ENCODE data around the gene RFFL. TPM values are rescaled to one million over a fixed set of nuclear protein-coding genes. Genes with fewer than 3 reads are reported as not detected.
A peak's percentile ranks its signal among the peaks of the same experiment; 100 is the strongest.
"Not testable (repeated sequence)": the region's sequence is repeated elsewhere in the genome, so short reads cannot be mapped to it uniquely, and the experiment has no call there.

Gene RFFL
- total RNA-seq, 1 donor from 2014 or later: 6.0 TPM

DNA sequence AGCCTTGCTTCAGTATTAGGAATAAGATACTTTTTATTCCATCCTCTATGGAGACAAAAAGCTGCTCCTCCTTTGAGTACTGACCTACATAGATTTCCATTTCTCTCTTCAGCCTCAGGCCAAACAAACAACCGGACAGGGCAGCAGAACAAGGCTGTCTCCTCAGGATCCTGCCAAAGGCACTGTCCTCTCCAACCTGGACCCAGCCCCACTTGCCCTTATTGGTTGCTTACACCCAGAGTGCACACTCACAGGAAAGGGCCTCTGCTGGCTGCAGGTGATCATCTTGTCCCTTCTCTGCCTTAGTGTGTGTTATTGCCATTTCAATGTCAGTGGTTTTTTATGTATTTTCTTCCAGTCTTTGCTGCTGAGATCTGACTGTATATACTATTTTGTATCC, 56.5 kb downstream of the RFFL start:
- DNase-seq (ENCODE audit: low read depth in 2 of 2): no peak

DNA sequence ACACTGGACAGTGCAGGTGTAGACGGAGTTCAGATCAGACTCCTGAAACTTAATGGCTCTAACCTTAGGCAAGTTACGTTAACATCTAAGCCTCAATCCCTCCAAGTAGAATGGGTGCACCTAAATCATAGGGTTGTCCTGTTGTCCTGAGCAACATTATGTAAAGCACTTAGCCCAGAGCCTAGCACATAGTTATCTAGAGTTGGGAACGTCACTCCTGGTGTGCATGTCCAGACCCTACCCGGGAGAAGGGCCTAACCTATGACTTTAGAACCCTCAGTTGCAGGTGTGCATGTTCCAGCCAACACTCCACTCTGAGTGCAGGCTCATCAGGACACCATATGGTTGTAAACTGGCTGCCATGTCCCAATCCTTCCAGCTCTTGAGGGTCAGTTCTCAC, 57.2 kb downstream of the RFFL start:
- DNase-seq (ENCODE audit: low read depth in 2 of 2): no peak

DNA sequence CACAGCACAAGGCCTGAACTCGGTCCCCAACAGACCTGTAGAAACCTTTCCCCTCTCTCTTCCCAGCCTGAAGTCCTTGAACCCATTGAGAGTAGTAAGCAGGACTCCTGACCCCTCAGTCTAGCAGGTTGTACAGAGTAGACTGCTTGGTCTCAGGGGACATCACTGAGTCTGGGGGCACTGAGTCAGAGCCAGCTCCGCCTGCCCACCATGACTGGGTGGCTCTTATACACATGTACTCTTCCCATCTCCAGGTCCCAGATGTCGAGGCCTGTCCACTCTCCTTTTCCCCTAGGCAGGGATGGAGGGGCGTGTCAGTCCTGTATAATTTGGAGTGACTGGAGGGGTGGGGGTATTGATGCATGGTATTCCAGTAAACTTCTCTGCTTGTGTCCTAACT, 59.7 kb downstream of the RFFL start:
- no peak for DNase-seq (ENCODE audit: low read depth in 2 of 2)

DNA sequence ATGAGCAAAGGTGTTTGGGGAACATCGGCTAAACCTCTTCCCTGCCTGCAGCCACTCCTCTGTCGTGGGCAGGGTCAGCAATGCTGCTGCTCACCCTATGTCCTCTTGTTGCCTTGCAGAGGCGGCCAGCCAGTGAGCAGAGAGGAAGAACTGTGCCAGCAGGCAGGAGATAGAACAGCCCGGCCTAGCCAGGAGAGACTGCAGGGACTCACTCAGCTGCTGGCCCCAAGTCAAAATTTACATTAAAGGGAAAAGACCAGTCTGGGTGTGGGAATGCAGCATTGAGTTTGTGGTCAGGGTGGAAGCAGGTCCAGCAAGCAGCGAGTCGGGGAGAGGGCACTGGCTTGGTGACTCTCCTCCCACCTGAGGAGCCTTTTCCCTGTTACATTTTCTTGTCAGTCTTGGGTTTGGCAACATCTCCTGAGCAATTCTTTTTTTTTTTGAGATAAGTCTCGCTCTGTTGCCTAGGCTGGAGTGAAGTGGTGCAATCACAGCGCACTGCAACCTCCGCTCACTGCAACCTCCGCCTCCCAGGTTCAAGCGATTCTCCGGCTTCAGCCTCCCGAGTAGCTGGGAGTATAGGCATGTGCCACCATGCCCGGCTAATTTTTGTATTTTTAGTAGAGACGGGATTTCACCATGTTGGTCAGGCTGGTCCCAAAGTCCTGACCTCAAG, 60.5 kb downstream of the RFFL start:
- no peak for DNase-seq (ENCODE audit: low read depth in 2 of 2)

DNA sequence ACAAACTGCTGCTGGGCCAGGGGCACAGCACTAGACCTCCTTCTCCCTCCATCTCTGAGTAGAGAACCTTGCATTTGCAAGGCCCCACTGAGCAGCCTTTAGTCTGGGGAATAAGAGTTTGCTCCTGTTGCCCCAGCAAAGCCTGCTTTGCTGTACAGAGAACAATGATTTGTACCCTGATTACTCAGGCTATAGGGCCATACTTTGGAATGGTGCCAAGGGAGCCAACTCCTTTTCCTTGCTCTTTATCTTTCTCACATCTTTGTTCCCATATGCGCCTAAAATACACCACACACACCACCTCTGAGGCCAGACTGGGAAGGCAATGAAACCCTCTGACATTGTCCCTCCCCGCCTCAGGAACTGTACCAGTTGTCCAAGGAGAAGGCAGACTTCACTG, 62.0 kb downstream of the RFFL start:
- peak in 1 of 2 donors; percentile 36 for DNase-seq (ENCODE audit: low read depth in 2 of 2)

DNA sequence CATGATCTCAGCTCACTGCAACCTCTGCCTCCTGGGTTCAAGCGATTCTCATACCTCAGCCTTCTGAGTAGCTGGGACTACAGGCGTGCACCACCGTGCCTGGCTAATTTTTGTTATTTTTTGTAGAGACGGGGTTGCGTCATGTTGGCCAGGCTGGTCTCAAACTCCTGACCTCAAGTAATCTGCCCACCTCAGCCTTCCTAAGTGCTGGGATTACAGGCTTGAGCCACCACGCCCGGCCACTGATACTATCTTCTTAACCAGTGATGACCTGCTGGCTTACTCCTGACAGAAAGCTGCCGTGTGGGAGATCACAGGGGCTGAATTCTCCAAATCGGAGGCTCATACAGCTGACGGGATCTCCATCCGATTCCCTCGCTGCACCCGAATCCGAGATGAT, 62.5 kb downstream of the RFFL start:
- not testable (repeated sequence) for DNase-seq (ENCODE audit: low read depth in 2 of 2)

DNA sequence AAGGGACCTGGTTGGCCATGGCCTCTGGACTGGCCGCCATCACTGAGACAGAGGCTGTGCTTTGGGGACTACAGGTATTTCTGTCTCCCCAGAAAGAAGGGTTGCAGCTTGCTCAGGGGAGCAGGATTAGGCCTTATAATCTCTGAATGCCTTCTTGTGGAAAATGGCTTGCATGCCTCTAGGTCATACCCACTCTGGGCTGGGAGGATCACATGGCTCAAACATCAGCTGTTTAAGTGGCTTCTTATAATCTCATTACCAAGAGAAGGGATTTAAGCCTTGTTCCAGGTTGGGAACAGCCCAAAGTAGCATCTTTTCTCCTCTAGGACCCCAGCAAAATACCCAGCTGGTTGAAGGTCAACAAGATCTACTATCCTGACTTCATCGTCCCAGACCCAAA, 64.1 kb downstream of the RFFL start:
- no peak for DNase-seq (ENCODE audit: low read depth in 2 of 2)

DNA sequence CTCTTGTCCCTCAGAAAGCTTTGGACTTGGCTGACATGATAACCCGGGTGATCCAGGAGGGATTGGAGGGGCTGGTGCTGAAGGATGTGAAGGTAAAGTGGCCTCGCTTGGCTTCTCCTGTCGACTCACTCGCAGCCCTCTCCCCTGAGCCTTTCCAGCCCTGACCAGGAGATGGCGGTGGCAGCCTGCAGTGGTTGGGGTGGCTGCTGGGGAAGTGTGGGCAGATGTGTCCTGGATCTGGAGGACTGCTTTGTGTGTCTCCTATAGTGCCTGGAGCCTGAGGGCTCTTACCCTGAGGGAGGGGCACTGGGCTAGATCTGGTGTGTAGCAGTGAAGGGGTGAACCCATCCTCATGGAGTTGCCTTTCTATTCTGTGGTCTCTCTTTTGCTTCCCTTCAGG, 65.3 kb downstream of the RFFL start:
- peak; percentile 61 to 81 for DNase-seq (ENCODE audit: low read depth in 2 of 2)

DNA sequence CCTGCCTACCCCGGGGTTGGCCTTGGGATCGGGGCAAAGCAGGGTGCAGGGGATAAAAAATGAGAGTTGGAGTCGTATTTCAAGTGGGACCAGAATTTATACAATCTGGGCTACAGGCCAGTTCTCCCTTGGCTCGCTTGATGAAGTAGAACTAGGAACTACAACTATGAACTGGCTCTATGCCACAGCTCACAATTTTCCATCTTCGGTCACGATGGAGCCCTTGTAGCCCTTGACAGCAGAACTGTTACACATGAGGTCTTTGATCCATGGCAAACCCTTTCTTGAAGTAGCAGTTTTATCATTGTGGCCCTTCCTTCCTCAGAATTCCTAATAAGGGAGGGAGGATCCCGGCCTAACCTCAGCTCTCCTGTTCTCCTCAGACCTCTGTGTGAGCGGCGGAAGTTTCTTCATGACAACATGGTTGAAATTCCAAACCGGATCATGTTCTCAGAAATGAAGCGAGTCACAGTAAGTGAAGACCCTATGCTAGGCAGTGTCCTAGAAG, 66.1 kb downstream of the RFFL start:
- DNase-seq (ENCODE audit: low read depth in 2 of 2): peak; percentile 40 to 41

DNA sequence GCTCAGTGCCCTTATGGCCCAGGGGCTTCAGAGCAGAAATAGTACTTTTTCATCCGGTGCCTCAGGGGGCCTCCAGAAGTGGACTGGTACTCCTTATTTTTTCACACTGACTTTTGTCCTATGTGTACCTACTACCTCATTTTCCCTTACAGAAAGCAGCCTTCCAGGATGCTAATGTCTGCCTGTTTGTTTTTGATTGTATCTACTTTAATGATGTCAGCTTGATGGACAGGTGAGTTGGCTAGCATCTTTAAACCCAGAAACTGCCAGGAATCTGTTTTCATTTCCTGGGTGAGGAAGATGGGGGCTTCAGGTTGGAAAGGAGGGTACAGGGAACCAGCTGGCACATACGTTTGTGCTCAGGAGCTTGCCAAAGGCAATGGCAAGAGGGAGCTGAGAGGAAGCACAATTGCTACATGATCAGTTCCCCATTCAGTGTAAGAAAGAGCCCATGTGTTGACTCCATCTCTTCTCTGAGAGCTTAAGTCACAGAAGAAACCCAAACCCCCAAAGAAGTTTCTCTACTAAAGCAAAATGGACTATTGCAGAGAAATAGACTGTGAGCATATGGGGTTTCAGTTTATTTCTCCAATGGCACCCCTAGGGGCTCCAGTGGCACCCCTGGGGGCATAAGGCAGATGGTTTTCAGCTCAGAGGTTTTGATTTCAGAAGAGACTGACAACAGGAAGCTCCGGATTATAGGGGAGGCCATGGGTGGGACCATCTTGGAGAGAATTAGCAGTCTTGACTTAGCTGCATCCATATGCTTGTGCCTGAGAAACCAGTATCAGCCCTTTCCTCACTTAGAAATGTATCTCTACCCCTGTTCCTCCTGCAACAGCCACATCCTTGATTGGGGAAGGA, 66.9 kb downstream of the RFFL start:
- DNase-seq (ENCODE audit: low read depth in 2 of 2): no peak

DNA sequence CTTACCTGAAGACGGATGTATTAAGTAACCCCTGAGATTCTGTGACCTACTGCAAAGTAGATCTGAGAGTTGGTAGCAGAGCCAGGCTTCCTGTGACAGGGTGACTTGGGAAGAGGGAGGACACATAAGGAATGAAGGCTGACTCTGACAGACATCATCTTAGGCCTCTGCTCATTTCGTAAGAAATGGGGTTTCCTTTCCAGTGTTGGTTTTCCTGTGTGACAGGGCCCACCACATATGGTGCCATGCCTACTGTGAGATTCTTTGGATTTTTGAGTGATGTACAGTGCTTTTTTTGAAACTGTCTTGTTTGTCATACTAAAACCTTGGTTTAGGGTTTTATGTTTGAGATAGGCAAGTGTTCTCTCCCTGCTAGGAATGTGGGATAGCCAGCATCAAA, 70.5 kb downstream of the RFFL start:
- no peak for DNase-seq (ENCODE audit: low read depth in 2 of 2)

DNA sequence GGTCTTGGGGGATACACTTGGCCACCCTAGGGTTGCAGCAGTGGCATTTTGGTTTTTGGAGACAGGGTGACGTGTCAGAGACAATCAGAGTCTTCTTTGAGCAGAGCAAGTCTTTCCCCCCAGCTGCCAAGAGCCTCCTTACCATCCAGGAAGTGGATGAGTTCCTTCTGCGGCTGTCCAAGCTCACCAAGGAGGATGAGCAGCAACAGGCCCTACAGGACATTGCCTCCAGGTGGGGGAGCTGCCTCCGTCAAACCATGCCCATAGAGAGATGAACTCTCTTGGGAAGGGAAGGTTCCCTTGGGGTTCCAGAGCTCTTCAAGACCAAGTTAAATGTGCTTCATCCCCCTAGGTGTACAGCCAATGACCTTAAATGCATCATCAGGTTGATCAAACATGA, 71.9 kb downstream of the RFFL start:
- no peak for DNase-seq (ENCODE audit: low read depth in 2 of 2)

DNA sequence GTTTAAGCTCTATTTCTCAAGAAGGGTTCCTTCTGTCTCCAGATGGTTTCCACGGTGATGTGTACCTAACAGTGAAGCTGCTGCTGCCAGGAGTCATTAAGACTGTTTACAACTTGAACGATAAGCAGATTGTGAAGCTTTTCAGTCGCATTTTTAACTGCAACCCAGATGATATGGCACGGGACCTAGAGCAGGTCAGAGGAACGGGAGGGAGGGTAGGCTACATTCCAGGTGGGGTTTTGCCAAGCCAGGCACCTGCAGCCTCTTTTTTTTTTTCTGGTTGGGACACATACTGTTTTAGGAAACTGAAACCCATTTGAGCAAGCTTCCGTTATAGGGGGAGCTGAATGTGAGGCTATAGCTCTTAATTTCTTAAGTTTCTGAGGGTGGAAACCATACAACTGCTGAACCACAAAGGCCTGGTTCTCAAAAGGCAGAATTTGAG, 72.6 kb downstream of the RFFL start:
- no peak for DNase-seq (ENCODE audit: low read depth in 2 of 2)

DNA sequence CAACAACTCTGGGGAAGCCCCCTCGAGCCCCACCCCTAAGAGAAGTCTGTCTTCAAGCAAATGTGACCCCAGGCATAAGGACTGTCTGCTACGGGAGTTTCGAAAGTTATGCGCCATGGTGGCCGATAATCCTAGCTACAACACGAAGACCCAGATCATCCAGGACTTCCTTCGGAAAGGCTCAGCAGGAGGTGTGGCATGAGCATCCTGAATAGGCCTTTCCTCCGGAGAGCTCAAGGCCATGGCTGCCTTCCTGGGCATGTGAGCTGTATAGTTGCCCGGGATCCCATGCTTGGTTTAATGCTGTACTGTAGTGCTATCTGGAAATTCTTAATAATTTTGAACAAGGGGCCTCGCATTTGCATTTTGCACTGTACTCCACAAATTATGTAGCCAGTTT, 74.0 kb downstream of the RFFL start:
- no peak for DNase-seq (ENCODE audit: low read depth in 2 of 2)

DNA sequence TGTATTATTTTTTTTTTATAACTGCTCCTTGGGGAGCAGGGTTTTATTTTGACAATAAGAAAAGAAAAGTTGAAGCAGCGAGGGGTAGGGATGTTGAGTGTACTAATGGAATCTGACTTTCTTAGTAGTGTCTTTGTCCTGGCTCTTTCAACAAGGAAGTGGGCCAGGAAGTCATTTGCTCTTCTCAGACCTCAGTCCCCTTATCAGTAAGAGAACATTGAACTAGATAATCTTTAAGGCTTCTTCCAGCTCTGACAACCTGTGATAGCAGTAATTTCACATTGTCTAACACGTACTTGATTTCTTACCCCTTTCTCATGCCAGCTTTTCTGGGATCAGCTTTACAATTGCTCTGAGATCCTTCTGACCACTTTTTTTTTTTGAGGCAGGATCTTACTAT, 74.9 kb downstream of the RFFL start:
- DNase-seq (ENCODE audit: low read depth in 2 of 2): no peak

DNA sequence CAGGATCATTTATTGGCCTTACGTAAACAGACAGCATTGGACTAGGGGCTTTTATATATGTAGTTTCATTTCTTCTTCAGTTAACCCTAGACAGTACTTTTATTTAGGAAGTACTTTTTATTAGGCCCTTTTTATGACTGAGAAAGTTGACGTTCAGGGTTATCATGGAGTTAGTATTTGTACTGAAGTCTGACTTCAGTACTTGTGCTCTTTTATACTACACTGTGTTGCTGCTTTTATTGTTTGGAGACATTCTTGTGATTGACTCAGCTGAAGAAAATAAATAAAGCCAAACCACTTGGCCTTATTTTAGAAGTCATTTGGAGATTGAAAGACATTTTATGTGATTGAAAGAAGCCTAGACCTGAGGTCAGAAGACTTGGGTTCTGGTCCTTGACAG, 76.3 kb downstream of the RFFL start:
- DNase-seq (ENCODE audit: low read depth in 2 of 2): no peak

DNA sequence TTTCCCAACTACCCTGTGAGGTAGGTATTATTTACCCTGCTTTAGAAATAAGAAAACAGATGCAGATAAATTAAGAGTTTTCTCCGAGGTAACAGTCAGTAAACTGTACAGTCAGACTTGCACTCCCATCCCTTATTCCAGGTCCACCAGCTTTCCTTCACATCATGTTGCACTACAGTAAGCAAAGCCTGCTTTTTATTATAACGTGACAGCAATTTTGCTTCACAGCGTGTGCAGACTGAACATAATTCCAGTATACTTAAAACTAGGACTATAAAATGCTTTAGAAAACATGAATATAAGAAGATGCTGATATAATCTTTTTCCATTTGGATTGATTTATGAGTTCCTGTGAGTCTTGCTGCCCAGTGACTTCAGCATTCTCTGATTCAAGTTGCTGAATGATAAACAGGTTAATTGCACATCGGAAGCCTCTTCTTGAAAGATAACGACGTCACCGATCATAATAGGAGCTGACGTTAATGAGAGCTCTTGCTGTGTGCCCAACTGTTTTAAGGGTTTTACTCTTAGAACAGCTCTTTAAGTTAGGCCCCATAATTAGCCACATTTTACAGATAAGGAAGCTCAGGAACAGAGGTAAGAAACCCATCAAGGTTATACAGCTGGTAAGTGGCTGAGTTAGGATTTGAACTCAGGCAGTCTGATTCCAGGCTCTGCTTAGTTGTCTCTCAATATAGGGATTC, 81.8 kb downstream of the RFFL start:
- peak in 1 of 2 donors; percentile 58 for DNase-seq (ENCODE audit: low read depth in 2 of 2)

DNA sequence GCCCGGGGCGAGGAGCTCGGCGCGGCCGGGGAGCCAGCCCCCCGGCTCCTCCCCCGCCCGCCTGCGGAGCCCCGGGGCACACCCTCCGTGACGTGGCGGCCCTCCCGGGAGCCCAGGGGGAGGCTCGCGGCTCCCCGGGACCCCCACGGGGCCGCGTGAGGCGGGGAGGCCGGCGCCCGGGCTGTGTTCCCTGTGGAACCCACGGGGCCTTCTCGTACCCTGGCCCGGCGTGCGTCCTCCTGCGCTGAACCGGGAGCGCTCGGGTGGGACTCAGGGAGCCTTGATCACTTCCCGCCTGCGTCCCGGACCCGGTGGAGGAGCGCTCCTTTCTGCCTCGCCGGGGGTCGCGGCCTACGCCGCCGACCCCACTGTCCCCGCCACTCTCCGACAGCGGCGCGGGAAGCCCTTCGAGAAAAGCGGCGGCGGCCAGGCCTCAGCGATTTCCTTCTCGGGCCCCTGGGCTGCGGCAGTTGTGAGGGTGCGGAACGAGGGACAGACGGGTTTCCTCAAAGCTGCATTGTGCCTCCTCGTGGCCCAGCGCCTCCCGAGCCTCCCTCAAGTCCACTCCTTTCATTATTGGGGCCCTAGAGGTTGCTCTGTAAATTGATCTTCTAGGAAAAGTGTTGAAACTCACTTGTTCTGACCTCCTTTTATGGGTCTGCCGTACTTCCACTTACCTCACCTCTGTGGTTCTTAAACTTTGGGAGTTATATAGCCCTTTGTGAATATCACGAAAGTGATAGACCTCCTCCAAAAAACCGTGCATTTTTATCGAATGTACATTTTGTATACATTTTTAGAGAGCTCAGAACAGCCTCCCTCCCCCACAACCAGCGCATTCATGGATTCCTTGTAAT, 82.6 kb downstream of the RFFL start:
- DNase-seq (ENCODE audit: low read depth in 2 of 2): peak in 1 of 2 donors; percentile 84

DNA sequence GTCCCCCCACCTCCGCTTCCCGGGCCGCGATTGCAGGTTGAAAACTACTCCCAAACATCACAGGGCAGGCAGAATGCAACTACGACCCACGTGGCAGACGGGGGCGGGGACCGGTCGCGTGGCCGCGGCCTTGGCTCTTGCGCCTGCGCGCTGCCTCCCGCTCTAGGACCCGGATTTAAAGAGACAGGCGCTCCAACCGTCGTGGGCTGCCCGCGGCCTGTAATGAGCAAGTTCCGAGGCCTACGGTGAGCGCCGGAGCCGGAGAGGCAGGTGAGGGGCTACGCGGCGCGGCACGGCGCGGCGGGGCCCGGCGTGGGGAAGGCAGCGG, 83.2 kb downstream of the RFFL start, which contains the start of gene LIG3:
Gene LIG3, plus strand, starts transcription at position 160 of the 328 bp plus-strand sequence. CDS start 2,494 bp downstream, outside the sequence.
- peak; percentile 83 to 95 for DNase-seq (ENCODE audit: low read depth in 2 of 2)

DNA sequence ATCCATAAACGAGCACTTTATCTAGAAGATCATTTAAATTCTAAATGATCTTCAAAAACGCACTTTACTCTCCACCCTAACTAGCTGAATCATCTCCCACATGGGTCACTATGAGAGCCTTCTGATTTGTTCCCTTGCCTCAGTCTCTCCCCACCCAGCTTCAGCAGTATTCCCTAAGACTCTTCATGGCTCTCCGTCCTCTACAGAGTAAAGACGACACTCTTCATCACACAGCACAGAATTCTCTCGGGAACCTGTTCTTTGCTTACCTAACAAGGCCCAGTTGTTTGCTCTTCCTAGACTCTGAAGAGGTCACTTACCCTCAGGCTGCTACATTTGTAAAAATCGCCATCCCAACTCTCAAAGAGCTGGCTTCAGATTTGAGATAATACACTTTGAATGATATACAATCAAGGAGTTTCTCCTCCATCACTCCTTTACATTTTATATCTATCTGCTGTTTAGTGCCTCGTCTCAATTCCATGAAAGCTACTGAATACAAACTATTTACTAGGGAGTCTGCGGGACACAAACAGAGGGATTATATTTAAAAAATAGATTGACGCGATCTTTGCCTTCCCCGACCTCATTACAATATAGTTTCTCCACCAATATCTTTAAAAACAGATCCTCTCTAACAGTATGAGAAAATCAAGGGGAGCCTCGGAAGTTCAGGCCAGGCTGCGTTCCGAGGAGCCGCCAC, 83.7 kb downstream of the RFFL start:
- DNase-seq (ENCODE audit: low read depth in 2 of 2): no peak

DNA sequence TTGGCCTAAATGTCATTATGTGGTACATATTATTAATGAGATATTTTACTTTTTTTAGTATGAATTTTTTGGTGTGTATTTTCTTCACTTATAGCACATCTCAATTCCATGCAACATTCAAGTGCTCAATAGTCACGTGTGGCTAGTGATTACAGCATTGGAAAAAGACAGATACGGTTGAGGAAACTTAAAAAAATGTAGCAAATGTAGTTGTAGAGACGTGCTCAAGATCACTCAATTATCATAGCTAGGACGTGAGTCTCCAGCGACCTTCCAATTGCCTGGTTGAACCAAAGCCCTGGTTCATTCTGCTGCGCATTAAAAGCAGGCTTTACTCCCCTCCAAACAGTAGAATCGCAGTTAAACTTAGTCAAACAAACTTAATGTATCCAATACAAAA, 84.4 kb downstream of the RFFL start:
- DNase-seq (ENCODE audit: low read depth in 2 of 2): no peak
